GM19372 (cell line): ENCODE results near the gene UHMK1.

ENCODE experiments used
- ATAC-seq: cut with Tn5 transposase; IDR thresholded peaks from one replicate; pipeline ENCODE4 v1.9.1; 2021; ENCODE audit warnings: mild to moderate bottlenecking, low read depth, moderate library complexity; ENCODE audit not compliant: unreplicated experiment

The UHMK1 gene

DNA sequence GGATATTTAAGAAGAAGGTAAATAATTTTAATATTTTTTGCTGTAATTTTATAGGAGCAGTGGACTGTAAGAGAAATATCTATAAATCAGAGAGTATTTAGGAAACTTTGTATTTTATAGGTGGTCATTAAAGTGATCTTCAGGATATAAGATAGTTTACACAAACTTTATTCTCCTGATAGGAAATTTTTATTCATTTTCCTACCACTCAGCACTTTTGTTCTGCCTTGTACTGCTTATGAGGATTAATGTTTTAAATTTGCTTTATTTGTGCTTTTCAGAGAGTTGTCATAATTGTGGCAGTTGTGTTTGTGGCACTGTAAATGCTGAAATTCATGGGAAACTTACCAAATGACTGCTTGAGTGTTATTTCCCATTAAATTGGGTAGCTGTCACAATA lies 29.7 kb downstream of the UHMK1 start:
- ATAC-seq, result no peak

DNA sequence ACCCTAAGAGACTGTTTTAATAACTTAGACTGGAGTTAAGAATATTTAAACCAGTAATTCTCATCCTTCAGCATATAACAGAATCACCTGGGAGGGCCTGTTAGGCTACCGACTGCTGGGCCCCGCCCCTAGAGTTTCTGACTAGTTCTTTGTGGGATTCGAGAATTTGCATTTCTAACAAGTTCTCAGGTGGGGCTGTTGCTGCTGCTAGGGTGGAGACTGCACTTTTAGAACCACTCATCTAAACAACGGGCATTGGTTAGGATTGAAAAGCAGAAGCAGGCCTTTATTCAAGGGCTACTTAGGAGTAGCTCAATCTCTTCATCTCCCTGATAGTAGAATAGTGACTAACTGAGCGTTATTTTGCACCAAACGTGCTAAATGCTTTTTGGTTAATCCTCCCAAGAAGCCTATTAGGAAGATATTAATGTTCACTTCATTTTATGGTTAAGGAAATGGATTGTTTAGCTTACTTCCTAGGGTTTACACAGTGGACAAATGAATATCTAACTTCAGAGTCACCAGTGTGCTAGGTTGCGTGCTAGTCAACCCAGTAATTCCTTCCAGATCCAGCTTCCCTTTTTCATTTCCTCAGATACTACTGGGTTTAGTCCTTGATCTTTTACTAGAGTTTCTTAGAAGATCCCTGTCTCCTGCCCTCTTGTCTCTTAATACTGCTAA lies 32.8 kb downstream of the UHMK1 start:
- peak; percentile 84 for ATAC-seq

DNA sequence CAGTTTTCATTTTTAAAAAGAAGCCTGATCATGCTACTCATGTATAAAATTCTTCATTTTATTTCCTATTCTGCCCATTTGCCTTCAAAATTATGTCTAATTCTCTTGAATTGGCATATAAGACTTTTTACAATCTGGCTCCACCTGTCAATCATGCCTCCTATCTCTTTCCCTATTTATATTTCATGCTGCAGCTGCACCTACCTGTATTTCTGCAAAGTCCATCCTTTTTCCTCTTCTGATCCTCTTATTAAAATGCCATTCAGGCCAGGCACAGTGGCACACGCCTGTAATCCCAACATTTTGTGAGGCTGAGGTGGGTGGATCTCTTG lies 33.3 kb downstream of the UHMK1 start:
- no peak for ATAC-seq

DNA sequence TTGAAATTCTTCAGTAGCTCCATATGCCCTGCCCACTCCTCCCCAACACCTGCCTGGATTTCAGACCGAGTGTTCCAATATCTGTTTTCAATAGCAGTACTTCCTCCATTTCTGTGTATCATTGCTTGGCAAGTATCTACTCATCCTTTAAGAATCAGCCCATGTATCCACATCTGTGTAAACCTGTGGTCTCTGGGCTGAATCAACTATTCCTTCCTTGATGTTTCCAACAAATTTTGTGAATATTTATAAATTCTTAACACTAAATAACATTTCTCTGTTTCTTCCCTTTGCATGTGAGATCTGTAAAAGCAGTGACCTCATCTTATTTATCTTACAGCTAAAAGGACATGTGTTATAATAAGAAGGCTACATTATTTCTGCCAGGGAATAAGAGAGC lies 37.9 kb downstream of the UHMK1 start:
- ATAC-seq, result no peak

DNA sequence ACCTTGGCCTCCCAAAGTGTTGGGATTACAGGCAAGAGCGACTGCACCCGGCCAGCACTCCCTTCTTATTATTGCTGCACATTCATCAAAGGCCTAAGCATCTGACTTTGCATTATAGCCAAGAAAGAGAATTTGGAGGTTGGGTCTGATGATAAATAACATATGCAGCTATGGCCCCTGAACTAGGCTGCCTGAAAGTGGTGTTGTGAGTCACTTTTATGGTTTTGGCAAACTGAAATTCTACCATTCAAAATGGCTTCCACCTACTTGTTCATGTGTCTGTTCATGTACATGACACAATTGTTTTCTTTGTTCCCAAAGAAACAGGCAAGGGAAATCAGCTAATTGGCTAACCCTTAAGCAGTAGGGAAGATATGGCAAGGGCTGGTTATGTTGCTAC lies 38.9 kb downstream of the UHMK1 start:
- no peak for ATAC-seq

DNA sequence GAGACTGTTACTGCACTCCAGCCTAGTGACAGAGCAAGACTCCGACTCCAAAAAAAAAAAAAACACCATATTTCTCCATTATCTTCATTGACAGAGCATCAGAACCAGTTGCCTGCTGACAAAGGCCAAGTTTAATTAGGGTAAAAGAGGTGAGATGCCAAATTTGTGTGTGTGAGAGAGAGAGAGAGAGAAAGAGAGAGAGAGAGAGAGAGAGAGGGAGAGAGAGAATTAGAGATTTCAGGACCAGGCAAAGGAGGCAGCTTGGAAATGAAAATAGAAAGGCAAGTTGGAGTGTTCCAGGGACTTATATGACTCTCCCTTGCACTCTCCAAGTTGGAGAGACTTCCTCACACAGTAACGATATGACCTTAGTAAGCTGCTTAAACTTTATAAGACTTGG lies 39.6 kb downstream of the UHMK1 start:
- ATAC-seq, result no peak

DNA sequence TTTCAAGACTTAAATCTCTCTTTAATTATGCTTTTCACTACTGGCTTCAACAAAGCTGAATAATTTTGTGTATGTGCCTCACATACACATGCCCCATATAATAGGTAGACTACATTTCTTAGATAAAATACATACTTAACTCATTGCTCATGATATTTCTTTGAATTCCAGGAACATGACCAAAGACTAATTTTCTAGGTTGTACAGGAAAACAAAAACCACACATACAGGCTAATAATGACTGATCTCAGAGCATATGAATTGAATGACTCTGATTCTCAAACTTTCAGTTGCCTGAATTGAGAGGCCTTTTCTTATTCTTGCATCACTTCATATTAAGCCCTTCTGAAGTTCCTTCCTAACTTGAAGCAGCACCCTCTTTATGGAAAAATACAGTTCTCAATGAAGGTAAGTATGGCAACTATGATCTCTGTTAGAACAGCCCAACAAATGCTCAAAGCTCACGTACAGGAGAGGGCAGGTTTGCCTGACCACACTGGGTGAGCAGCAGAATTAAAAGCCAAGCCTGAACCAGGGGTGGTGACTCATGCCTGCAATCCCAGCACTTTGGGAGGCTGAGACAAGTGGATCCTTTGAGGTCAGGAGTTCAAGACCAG lies 41.3 kb downstream of the UHMK1 start:
- ATAC-seq, result no peak

DNA sequence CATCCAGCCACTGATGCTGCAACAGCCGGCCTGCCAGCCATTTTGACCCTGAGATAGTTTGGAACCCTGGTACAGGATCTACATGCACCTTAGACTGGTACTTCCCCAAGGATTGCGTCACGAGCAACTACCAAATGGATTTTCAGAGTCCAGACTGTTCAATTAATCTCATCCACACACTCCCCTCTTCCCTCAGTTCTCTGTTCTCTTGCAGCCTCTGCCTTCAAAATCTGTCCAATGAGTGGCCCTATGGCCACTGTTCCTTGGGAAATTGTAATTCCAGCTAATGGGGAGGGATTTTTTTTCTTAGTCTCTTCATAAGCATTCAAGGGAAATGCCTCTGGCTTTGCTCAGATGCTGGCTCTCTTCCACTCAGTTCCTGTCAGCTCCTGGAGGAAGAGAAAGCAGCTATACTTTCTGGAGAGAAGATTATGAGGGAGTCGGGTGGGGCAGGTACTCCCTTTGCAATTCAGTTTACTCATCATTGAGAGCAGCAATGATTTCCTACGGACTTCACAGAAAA lies 44.1 kb downstream of the UHMK1 start:
- ATAC-seq, result no peak

DNA sequence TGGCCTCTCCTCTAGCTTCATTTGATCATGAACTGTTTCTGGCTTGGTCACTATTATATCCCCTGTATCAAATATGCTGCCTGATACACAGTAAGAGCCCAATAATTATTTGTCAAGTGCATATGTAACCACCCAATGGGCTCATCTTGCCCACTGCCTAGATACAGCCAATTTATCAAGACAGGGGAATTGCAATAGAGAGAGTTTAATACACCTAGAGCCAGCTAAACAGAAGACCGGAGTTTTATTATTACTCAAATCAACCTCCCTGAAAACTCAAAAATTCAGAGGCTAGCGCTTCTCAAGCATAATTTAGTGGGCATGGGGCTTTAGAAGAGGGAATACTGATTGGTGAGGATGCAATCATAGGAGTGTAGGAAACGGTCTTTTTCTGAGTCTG lies 45.6 kb downstream of the UHMK1 start:
- no peak for ATAC-seq

DNA sequence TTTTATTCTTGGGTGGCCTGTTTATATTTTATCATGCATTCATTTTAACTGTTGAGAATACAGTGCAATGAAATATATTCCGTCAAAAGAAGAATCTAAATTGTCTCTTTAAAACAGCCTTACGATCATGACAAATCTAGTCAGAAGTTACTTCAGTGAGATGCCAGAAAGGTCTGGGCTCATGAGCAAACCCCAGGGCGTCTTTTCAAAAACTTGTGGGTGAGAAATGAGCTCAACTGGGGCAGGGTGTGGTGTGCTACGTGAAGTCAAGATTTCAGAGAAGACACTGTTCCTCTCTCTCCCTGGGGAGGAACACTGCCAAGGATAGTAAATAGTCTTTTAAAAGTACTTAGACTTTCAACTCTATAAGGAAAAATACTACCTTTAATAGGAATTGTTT lies 50.6 kb downstream of the UHMK1 start:
- ATAC-seq, result no peak

DNA sequence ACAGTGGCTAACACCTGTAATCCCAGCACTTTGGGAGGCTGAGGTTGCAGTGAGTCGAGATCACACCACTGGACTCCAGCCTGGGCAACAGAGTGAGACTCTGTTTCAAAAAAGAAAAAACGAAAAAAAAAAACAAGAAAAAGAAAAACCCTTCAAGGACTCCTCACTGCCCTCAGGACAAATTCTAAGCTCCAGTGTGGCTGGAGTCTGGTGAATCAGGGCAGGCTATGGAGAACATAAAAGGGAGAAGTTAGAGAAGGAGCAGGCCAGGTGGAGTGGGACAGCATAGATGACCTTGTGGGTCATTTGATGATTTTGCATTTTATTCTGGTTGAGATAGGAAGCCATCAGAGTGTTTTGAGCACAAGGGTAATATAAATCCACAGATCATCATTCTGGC lies 51.4 kb downstream of the UHMK1 start:
- ATAC-seq, result no peak

DNA sequence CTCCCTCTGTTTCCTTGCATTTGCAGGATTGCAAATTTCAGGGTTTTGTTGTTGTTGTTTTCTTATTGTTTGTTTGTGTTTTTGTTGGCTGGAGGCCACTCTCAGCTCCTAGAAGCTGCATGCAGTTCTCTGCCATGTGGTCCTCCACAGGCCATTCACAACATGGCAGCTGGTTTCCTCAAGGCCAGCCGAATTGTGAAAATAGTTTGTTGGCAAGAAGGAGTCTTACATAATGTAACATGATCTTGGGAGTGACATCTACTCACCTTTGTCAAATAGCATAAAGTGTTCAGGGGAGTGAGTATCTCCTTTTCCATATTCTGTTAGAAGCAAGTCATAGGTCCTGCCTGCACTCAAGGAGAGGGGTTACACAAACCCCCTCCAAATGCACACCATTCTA lies 53.3 kb downstream of the UHMK1 start:
- no peak for ATAC-seq

DNA sequence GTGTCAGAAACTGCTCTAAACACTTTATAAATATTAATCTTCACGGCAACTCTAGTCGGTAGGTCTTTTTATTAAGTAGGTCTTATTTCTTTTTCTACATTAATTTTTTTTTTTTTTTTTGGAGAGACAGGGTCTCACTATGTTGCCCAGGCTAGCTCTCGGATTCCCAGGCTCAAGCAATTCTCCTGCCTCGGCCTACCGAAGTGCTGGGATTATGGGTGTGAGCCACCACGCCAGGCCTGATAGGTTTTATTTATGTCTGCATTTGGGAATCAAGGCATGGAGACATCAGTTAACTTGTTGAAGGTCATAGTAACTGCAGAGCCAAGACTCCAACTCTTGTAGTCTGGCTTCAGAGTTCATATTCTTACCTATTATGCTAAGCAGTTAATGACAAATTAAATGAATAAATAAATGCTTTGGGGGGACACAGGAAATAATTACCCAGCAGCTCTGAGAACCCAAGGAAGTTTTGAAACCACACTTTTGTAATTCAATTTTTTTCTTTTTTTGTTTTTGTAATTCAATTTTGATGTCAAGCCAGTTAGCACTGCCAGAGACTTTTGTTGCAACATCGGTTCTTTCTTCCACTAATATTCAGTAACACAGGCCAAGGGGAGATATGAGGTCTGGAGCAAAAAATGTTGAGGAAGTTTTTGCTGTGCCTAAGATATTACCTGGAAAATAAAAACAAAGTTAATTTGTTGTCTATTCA lies 54.5 kb downstream of the UHMK1 start:
- no peak for ATAC-seq

DNA sequence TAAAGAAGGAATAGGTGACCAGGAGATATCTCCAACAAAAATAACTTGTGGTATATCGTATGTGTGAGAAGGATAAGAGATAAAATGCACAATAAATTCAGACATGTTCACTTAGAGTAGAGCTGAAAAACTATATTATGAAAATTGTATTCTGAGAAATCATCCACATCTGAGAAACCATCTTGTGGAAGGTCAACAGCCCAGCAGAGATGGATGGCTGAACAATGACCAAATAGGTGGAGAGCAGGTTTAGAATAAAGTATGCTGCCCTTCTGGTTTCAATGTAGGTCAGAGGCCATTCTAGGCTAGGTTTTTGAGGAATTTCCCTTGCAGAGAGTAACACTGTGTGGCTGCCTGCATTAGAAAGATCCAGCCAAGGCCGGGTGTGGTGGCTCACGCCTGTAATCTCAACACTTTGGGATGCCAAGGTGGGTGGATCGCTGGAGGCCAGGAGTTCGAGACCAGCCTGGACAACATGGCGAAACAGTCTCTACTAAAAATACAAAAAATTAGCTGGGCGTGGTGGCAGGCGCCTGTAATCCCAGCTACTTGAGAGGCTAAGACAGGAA lies 55.1 kb downstream of the UHMK1 start:
- no peak for ATAC-seq

DNA sequence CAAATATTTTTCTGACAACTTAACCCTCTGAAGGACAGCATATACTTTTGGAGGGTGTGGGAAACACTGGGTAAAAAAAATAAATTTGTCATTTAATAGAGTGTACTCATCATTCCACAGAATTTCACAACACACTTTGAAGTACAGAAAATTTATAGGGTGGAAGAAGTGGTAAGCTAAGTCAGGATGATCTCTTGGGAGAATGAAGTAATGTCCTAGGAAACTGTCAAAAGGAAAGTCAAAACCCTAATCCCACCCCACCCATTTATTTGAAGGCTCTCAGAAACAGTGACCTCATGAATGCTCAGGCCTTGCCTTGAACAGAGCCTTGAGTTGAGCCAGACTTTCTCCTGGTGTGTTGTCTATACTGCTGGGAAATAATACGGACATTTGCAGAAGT lies 56.6 kb downstream of the UHMK1 start:
- no peak for ATAC-seq

DNA sequence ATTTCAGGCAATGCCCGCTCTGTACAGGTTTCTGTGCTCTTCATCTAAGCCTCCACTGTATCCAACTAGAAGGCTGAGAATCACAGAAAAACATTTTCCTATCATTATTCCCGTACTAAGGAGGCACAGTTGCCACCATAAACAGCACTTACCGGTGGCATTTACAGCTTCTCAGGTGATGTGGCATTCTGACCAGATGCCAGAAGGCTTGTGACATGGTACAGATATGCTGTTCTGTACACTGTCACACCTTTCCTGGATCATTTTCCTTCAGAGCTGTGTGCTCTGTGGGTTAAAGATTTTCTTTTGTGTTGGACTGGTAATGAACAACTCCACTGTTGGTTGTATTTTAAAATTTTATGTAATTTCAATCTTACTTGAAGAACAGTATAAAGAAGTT lies 59.9 kb downstream of the UHMK1 start:
- no peak for ATAC-seq

DNA sequence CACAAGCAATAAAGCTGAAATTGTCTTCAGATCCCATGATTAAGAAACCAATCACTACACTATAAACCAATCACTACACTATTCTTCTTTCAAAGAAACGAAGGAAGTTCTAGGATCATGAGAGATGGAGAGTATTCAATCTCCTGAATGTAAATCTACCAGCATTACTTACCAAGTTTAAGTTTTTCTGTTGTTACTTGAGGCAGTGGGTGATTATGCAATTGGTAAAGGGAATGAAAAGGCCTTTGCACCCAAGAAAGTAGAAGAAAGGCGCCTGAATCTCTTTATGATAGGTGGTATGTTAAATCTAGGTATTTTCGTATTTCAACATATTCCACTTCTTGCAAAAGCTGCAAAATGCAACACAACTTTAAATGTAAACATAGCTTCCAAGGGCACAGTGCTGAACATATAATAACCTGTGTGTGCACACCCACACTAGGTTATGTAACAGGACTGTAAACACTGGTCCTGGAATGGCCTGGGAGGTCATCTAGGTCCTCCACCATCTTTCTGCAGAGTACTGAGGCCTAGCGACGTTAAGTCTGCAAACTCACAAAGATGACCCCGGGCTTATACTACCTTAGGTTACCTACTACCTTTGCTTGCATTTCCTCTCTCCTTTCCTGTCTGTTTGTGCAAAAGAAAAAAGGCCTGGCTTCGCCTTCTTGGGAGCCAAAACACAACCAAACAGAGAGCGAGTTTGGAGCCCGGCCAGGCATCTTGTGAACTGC lies 62.9 kb downstream of the UHMK1 start:
- ATAC-seq, result no peak

DNA sequence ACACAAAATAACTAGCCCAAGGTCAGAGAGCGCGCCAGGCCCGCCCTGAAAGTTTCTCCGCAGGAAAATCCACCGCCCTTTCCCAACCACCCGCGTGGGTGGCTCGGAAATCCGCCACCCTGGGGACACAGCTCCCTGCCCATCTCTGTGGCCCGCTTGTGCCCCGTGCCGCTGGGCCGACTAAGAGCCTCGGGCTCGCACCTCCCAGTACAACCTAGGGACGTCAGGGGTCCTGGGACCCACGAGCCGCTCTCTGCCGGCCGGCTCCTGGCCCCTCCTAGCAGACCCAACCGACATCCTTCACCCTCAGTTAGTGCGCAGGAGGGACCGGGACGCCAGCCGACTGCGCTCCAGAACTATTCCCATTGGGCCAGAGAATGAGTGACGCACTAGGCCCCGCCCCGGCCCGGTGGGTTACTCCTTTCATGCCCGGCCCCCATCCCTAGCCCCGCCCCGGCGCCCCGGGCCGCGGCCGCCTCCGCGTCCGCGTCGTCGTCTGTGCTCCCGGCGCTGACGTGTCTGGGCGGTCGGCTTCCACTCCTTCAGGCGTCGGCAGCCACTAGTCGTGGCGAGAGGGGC lies 63.5 kb downstream of the UHMK1 start:
- ATAC-seq, result peak; percentile 90

DNA sequence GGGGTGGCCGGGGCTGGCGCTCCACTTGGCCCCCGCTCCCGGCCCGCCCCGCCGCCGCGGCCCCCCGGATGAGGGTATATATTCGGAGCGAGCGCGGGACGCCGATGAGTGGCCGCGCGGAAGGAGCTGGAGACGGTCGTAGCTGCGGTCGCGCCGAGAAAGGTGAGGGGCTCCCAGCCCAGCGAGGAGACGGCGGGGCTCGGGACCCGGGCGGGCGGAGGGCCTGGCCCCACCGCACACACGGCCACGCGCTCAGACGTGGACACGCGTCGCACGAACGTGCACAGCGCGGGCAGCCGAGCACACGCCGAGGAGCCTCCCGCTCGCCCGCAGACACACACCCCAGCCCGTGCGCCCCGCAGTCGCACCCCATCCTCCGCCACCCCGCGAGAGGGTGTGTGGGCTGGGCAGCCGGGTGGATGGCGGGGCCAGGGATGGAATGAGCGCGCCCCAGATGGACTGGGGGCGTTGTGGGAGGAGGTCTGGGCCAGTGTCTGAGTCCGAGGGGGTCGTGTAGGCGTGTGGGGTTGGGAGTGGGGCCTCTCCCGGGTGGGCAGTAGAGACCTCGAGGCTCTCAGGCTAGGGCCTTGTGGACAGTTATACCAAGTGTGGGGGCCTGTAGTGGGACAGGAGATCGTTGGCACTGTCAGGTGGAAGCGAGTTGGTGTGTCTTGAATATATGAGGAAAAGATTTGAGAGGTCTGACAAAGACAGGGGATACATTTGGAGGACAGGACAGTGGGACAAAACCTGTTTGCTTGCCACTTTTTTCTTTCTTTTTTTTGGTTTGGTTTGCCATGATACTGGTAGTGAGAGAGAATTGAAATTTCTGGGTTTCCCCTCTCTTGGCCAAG lies 64.2 kb downstream of the UHMK1 start, which contains the start of gene UAP1:
Gene UAP1 (plus strand): TSS at position 107 of the 854 bp plus-strand sequence. CDS start 4,347 bp downstream, outside the sequence.
- ATAC-seq, result peak; percentile 37

DNA sequence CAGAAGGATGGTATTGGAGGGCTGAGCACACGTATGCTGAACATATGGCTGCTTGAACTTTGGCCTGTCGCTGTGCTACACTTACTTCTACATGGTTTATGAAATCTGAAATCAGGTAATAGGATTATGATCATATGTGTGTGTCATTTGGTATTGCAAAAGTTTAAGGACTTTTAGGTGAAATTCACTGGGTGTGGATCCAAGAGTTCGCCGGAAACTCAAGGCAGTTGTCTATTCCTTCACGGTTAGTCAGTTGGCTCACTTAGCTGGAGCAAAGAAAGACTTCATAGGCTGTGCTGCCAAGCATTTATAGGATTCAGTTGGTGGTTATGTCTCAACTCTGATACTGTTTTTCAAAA lies 64.8 kb downstream of the UHMK1 start:
- no peak for ATAC-seq
